Lower lobe of right lung (tissue), 2 donors: ENCODE data around the gene CFAP70. TPM values are rescaled to one million over a fixed set of nuclear protein-coding genes. Genes with fewer than 3 reads are reported as not detected.
A peak's percentile ranks its signal among the peaks of the same experiment; 100 is the strongest.
"Not testable (repeated sequence)": the region's sequence is repeated elsewhere in the genome, so short reads cannot be mapped to it uniquely, and the experiment has no call there.

ENCODE experiments used
- ATAC-seq, 2 donors: fragments of 200-7000 bp; cut with Tn5 transposase; one replicate each; pipeline ENCODE4 v1.9.1; 2020 to 2022; ENCODE audit warnings: mild to moderate bottlenecking in 2 of 2, moderate library complexity in 2 of 2
- DNase-seq: peaks from one replicate; pipeline ENCODE4 v3.0.0-alpha.2; 2020
- H3K27ac ChIP-seq: fragments of 200-600 bp; one replicate; pipeline ENCODE4 v1.8.0; 2022
- H3K27me3 ChIP-seq: fragments of 200-600 bp; one replicate; pipeline ENCODE4 v1.8.0; 2022; ENCODE audit warnings: low read depth
- H3K36me3 ChIP-seq: fragments of 200-600 bp; one replicate; pipeline ENCODE4 v1.8.0; 2022; ENCODE audit warnings: mild to moderate bottlenecking
- H3K4me1 ChIP-seq: fragments of 200-600 bp; one replicate; pipeline ENCODE4 v1.8.0; 2022
- H3K4me3 ChIP-seq: fragments of 200-600 bp; one replicate; pipeline ENCODE4 v1.8.0; 2022; ENCODE audit warnings: mild to moderate bottlenecking
- H3K9me3 ChIP-seq: fragments of 200-600 bp; one replicate; pipeline ENCODE4 v1.8.0; 2022
- intact Hi-C: fragments of 100-400 bp; cut with DNase I; formaldehyde crosslinking; loops from one replicate; pipeline ENCODE4 v1.11.0; 2022
- total RNA-seq: library from RNA; stranded (reverse); fragmentation: NEBNext Ultra II Directional; extraction: Animal tissue kit (Norgen Biotek cat#: 25700); gene quantifications from one replicate; pipeline ENCODE4 v1.2.1, GENCODE V29; 2021
- TF ChIP-seq, protein P1 (sequence below): fragments of 200-600 bp; IDR thresholded peaks from one replicate; pipeline ENCODE4 v1.8.0; 2022; ENCODE audit warnings: antibody characterized with exemption, mild to moderate bottlenecking
- donor health status: DM: no; HTN: yes; CAD: no; lungs with severe emphysema.

The CFAP70 gene
- total RNA-seq, 1 donor from 2014 or later = 11.3 TPM

GRCh38 chr10:73262880-73263555 lies 95.6 kb downstream of the CFAP70 start:
- TF ChIP-seq, protein P1, sequence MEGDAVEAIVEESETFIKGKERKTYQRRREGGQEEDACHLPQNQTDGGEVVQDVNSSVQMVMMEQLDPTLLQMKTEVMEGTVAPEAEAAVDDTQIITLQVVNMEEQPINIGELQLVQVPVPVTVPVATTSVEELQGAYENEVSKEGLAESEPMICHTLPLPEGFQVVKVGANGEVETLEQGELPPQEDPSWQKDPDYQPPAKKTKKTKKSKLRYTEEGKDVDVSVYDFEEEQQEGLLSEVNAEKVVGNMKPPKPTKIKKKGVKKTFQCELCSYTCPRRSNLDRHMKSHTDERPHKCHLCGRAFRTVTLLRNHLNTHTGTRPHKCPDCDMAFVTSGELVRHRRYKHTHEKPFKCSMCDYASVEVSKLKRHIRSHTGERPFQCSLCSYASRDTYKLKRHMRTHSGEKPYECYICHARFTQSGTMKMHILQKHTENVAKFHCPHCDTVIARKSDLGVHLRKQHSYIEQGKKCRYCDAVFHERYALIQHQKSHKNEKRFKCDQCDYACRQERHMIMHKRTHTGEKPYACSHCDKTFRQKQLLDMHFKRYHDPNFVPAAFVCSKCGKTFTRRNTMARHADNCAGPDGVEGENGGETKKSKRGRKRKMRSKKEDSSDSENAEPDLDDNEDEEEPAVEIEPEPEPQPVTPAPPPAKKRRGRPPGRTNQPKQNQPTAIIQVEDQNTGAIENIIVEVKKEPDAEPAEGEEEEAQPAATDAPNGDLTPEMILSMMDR = no peak
- no peak overlapping the region for H3K4me3 ChIP-seq
- no peaks in the 10 kb centered on the region for H3K36me3 ChIP-seq
- H3K9me3 ChIP-seq = peaks cover 3% of the 10 kb centered on the region
- ATAC-seq = no peak
- H3K27me3 ChIP-seq = no peaks in the 10 kb centered on the region
- no peaks in the 10 kb centered on the region for H3K4me1 ChIP-seq
- intact Hi-C loops = no loop called here
- DNase-seq = no peak
- H3K27ac ChIP-seq = no peak overlapping the region

GRCh38 chr10:73262105-73262730 lies 96.4 kb downstream of the CFAP70 start:
- no peak overlapping the region for H3K27ac ChIP-seq
- H3K9me3 ChIP-seq = peaks cover 3% of the 10 kb centered on the region
- no peaks in the 10 kb centered on the region for H3K27me3 ChIP-seq
- no peaks in the 10 kb centered on the region for H3K4me1 ChIP-seq
- H3K36me3 ChIP-seq = no peaks in the 10 kb centered on the region
- no peak overlapping the region for H3K4me3 ChIP-seq
- DNase-seq (no peak), ATAC-seq (no peak)
- TF ChIP-seq, protein P1 = no peak
- intact Hi-C loops = no loop called here

DNA sequence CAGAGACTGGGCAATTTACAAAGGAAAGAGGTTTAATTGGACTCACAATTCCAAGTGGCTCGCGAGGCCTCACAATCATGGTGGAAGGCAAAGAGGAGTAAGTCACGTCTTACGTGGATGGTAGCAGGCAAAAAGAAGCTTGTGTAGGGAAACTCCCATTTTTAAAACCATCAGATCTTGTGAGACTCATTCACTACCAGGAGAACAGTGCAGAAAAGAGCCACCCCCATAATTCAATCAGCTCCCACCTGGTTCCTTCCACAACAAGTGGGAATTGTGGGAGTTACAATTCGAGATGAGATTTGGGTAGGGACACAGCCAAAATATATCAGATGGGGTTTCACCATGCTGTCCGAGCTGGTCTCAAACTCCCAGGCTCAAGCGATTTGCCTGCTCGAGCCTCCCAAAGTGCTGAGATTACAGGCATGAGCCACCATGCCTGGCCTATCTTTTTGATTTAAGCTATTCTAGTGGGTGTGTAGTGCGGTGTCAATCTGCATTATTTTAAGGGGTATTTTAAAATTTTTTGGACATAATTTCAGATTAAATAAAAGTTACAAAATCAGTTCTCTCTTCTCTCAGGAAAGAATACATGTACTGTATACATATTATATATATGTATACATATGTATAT lies 97.2 kb downstream of the CFAP70 start:
- intact Hi-C loops = no loop called here
- no peaks in the 10 kb centered on the region for H3K4me1 ChIP-seq
- peaks cover 3% of the 10 kb centered on the region for H3K9me3 ChIP-seq
- ATAC-seq = no peak
- H3K27ac ChIP-seq = no peak overlapping the region
- H3K36me3 ChIP-seq = no peaks in the 10 kb centered on the region
- no peak overlapping the region for H3K4me3 ChIP-seq
- TF ChIP-seq, protein P1 = no peak
- no peak for DNase-seq
- H3K27me3 ChIP-seq = no peaks in the 10 kb centered on the region

DNA sequence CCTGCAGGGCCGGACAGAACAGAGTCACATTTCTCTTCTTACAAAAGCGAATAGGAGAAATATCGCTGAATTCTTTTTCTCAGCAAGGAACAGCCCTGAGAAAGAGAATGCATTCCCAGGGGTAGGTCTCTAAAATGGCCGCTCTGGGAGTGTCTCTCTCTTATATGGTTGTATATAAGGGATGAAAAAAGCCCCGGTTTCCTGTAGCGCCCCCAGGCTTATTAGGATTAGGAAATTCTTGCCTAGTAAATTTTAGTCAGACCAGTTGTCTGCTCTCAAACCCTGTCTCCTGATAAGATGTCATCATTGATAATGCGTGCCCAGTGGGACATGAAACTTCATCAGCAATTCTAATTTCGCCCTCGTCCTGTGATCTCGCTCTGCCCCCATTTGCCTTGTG lies 100.1 kb downstream of the CFAP70 start:
- H3K9me3 ChIP-seq, DNase-seq, H3K4me1 ChIP-seq, H3K27me3 ChIP-seq, H3K36me3 ChIP-seq, H3K4me3 ChIP-seq, intact Hi-C loops, H3K27ac ChIP-seq, ATAC-seq: not testable (repeated sequence)

GRCh38 chr10:73253225-73253555 lies 105.5 kb downstream of the CFAP70 start:
- peak overlapping the region; percentile 74 for H3K4me3 ChIP-seq
- H3K27me3 ChIP-seq = no peaks in the 10 kb centered on the region
- ATAC-seq = peak in 1 of 2 donors; percentile 1
- no peaks in the 10 kb centered on the region for H3K9me3 ChIP-seq
- peaks cover 26% of the 10 kb centered on the region for H3K4me1 ChIP-seq
- DNase-seq = no peak
- peaks cover 29% of the 10 kb centered on the region for H3K36me3 ChIP-seq
- peak overlapping the region; percentile 87 for H3K27ac ChIP-seq
- intact Hi-C loops = no loop called here
- TF ChIP-seq, protein P1 = no peak
